GM23338 (cell line): ENCODE results near the gene GJA4. TPM values are rescaled to one million over a fixed set of nuclear protein-coding genes. Genes with fewer than 3 reads are reported as not detected.

ENCODE experiments used
- ATAC-seq: fragments of 200-7000 bp; cut with Tn5 transposase; 3 replicates; pipeline ENCODE4 v1.9.1; 2020
- DNase-seq: peaks from one replicate; pipeline ENCODE4 v3.0.0-alpha.2; 2015; ENCODE audit warnings: low spot score
- H2AFZ ChIP-seq: fragments of 200-600 bp; sonication (generic); 2 replicates; pipeline ENCODE4 v1.8.0; 2016; ENCODE audit warnings: antibody characterized with exemption, mild to moderate bottlenecking, moderate library complexity
- H3F3A ChIP-seq: fragments of 200-600 bp; sonication (generic); replicated peaks from 2 replicates; pipeline ENCODE4 v1.8.0; 2017; ENCODE audit warnings: antibody characterized with exemption, mixed run types, low read depth
- H3K27ac ChIP-seq: fragments of 200-600 bp; sonication (generic); 2 replicates; pipeline ENCODE4 v1.6.1; 2016; ENCODE audit warnings: low read depth
- H3K27me3 ChIP-seq: fragments of 200-600 bp; sonication (generic); 2 replicates; pipeline ENCODE4 v1.8.0; 2016; ENCODE audit warnings: mild to moderate bottlenecking, mixed run types, moderate library complexity; ENCODE audit not compliant: insufficient read depth
- H3K36me3 ChIP-seq: fragments of 200-600 bp; sonication (generic); 2 replicates; pipeline ENCODE4 v1.8.0; 2016; ENCODE audit warnings: mild to moderate bottlenecking; ENCODE audit not compliant: insufficient read depth
- H3K4me1 ChIP-seq: fragments of 200-600 bp; sonication (generic); 2 replicates; pipeline ENCODE4 v1.8.0; 2016; ENCODE audit warnings: mild to moderate bottlenecking, moderate library complexity; ENCODE audit not compliant: insufficient read depth
- H3K4me2 ChIP-seq: fragments of 200-600 bp; sonication (generic); 2 replicates; pipeline ENCODE4 v1.7.1; 2017; ENCODE audit warnings: mixed run types
- H3K4me3 ChIP-seq: fragments of 200-600 bp; sonication (generic); 2 replicates; pipeline ENCODE4 v1.6.1; 2016; ENCODE audit warnings: mixed run types
- H3K79me2 ChIP-seq: fragments of 200-600 bp; sonication (generic); replicated peaks from 2 replicates; pipeline ENCODE4 v1.8.0; 2017; ENCODE audit warnings: mild to moderate bottlenecking; ENCODE audit not compliant: insufficient read depth
- H3K9me2 ChIP-seq: fragments of 200-600 bp; sonication (generic); 2 replicates; pipeline ENCODE4 v1.8.0; 2017; ENCODE audit not compliant: insufficient read depth
- H4K20me1 ChIP-seq: fragments of 200-600 bp; sonication (generic); replicated peaks from 2 replicates; pipeline ENCODE4 v1.8.0; 2017; ENCODE audit warnings: mild to moderate bottlenecking; ENCODE audit not compliant: insufficient read depth
- H3K27ac Mint-ChIP-seq: 2 replicates; pipeline ENCODE4 v1.8.0; 2020; ENCODE audit warnings: inconsistent platforms, mild to moderate bottlenecking, moderate library complexity, mixed read lengths
- H3K27me3 Mint-ChIP-seq: 3 replicates; pipeline ENCODE4 v1.8.0; 2022; ENCODE audit warnings: low read depth, mild to moderate bottlenecking, moderate library complexity, mixed read lengths, inconsistent platforms; ENCODE audit not compliant: insufficient read depth, poor library complexity
- H3K36me3 Mint-ChIP-seq: 3 replicates; pipeline ENCODE4 v1.8.0; 2021; ENCODE audit warnings: low read depth, mild to moderate bottlenecking, inconsistent platforms, moderate library complexity, mixed read lengths
- H3K4me1 Mint-ChIP-seq: 3 replicates; pipeline ENCODE4 v1.8.0; 2020; ENCODE audit warnings: mild to moderate bottlenecking, inconsistent platforms, mixed read lengths
- H3K4me3 Mint-ChIP-seq: 3 replicates; pipeline ENCODE4 v1.8.0; 2021; ENCODE audit warnings: moderate library complexity, mild to moderate bottlenecking, inconsistent platforms, mixed read lengths
- H3K9me3 Mint-ChIP-seq: 3 replicates; pipeline ENCODE4 v1.8.0; 2020; ENCODE audit warnings: moderate library complexity, mild to moderate bottlenecking, inconsistent platforms, mixed read lengths
- CREB1 ChIP-seq: fragments of 250-450 bp; sonication (Bioruptor Pico); IDR thresholded peaks from 2 replicates; pipeline ENCODE4 v1.5.0; 2020; ENCODE audit warnings: low read depth, mild to moderate bottlenecking, moderate library complexity
- CTCF ChIP-seq, 2 experiments: fragments of 200-600 bp in 1 of 2; sonication (generic) in 1 of 2; conservative IDR thresholded peaks; 2 replicates each; pipeline versions ENCODE4 v1.5.1 to v1.6.1; 2016 to 2017; ENCODE audit warnings: antibody characterized with exemption in 2 of 2, low read depth in 2 of 2, mild to moderate bottlenecking in 2 of 2, moderate library complexity in 1 of 2
- ETS1 ChIP-seq: IDR thresholded peaks from 2 replicates; pipeline ENCODE4 v1.6.1; 2016; ENCODE audit warnings: antibody characterized with exemption
- EZH2 ChIP-seq: fragments of 200-600 bp; sonication (generic); IDR thresholded peaks from one replicate; pipeline ENCODE4 v1.8.0; 2017; ENCODE audit warnings: antibody characterized with exemption, mild to moderate bottlenecking, low read depth; ENCODE audit not compliant: unreplicated experiment
- EZH2phosphoT487 ChIP-seq: fragments of 200-600 bp; sonication (generic); IDR thresholded peaks from one replicate; pipeline ENCODE4 v1.8.1; 2018; ENCODE audit warnings: antibody characterized with exemption; ENCODE audit not compliant: unreplicated experiment
- JUNB ChIP-seq: IDR thresholded peaks from one replicate; pipeline ENCODE4 v1.6.1; 2016; ENCODE audit warnings: antibody characterized with exemption; ENCODE audit not compliant: unreplicated experiment
- REST ChIP-seq: IDR thresholded peaks from one replicate; pipeline ENCODE4 v1.6.1; 2018; ENCODE audit warnings: antibody characterized with exemption; ENCODE audit not compliant: unreplicated experiment
- STAT1 ChIP-seq: IDR thresholded peaks from one replicate; pipeline ENCODE4 v1.6.1; 2016; ENCODE audit warnings: antibody characterized with exemption; ENCODE audit not compliant: unreplicated experiment
- ZNF114 ChIP-seq: fragments of 250-450 bp; sonication (Bioruptor Pico); IDR thresholded peaks from 2 replicates; pipeline ENCODE4 v1.5.0; 2020; ENCODE audit warnings: mild to moderate bottlenecking, moderate library complexity
- ZNF331 ChIP-seq: fragments of 250-450 bp; sonication (Bioruptor Pico); IDR thresholded peaks from 2 replicates; pipeline ENCODE4 v1.5.0; 2020; ENCODE audit warnings: low read depth, mild to moderate bottlenecking, moderate library complexity
- polyA plus RNA-seq: library from polyadenylated mRNA; unstranded; fragments of >200 nt; fragmentation: Nextera tagmentation; extraction: Ambion mirVana; gene quantifications from 2 replicates; pipeline ENCODE4 v1.2.1, GENCODE V29; 2016
- total RNA-seq: library from RNA; depleted of rRNA; stranded (reverse); fragments of >200 nt; shearing (Covaris generic); gene quantifications from 2 replicates; pipeline ENCODE4 v1.2.3, GENCODE V29; 2014

The GJA4 gene
- total and polyA plus RNA-seq, 2 experiments from 2014 or later = 0.95 to 2.2 TPM

- H3F3A ChIP-seq = no peaks in the 10 kb centered on the region
- H3K4me2 ChIP-seq = no peak overlapping the region
- no peaks in the 10 kb centered on the region for H3K36me3 Mint-ChIP-seq
- H3K4me1 Mint-ChIP-seq = peaks cover 9% of the 10 kb centered on the region
- H3K27me3 Mint-ChIP-seq = peaks cover 10% of the 10 kb centered on the region
- H3K4me3 Mint-ChIP-seq = no peak overlapping the region
- ATAC-seq = no peak
- H2AFZ ChIP-seq = no peak overlapping the region
- DNase-seq = no peak
- no peaks in the 10 kb centered on the region for H3K79me2 ChIP-seq
- no peaks in the 10 kb centered on the region for H4K20me1 ChIP-seq
- H3K27ac ChIP-seq = no peak overlapping the region
- no peaks in the 10 kb centered on the region for H3K9me3 Mint-ChIP-seq
- H3K4me1 ChIP-seq = no peaks in the 10 kb centered on the region; the same call in 1 of the 2 replicates
- H3K4me3 ChIP-seq = no peak overlapping the region
- H3K9me2 ChIP-seq = no peaks in the 10 kb centered on the region
- H3K27ac Mint-ChIP-seq = no peak overlapping the region
- no peaks in the 10 kb centered on the region for H3K27me3 ChIP-seq
- TF ChIP-seq EZH2phosphoT487 = no peak
- no peak for TF ChIP-seq ZNF114 (CRISPR knock-in tag)
- H3K36me3 ChIP-seq = no peaks in the 10 kb centered on the region
These were observed 35.4 kb upstream of the GJA4 start for GRCh38 chr1:34757386-34757785.

- Histone ChIP-seq H3F3A (no peaks in the 10 kb centered on the region), H4K20me1 (no peaks in the 10 kb centered on the region), H3K36me3 (no peaks in the 10 kb centered on the region), H3K4me2 (no peak overlapping the region), H3K4me3 (no peak overlapping the region), H3K27ac (no peak overlapping the region), H3K79me2 (no peaks in the 10 kb centered on the region), H2AFZ (no peak overlapping the region), H3K9me2 (no peaks in the 10 kb centered on the region), H3K27me3 (no peaks in the 10 kb centered on the region), H3K4me1 (peaks cover 3% of the 10 kb centered on the region)
- ATAC-seq = no peak
- Mint-ChIP-seq H3K9me3 (peaks cover 2% of the 10 kb centered on the region; the same call in 1 of the 3 replicates), H3K4me3 (no peak overlapping the region), H3K36me3 (no peaks in the 10 kb centered on the region; the same call in 2 of the 3 replicates), H3K27ac (no peak overlapping the region), H3K4me1 (peaks cover 21% of the 10 kb centered on the region), H3K27me3 (peaks cover 12% of the 10 kb centered on the region)
- DNase-seq = no peak
- TF ChIP-seq STAT1 = no peak
- TF ChIP-seq ZNF114 (CRISPR knock-in tag) = no peak
- no peak for TF ChIP-seq CTCF (conservative IDR thresholded peaks at IDR 0.05; ENCODE audit: low read depth in 2 of 2)
- TF ChIP-seq CREB1 (CRISPR knock-in tag) = no peak
- TF ChIP-seq REST = no peak
- TF ChIP-seq ETS1 = no peak
- no peak for TF ChIP-seq ZNF331
- no peak for TF ChIP-seq EZH2
- TF ChIP-seq JUNB = no peak
- TF ChIP-seq EZH2phosphoT487 = no peak
These were observed 34.0 kb upstream of the GJA4 start for GRCh38 chr1:34758751-34759150.
